Measurements from ENCODE around the gene SAMHD1.
"Not testable (repeated sequence)": the region's sequence is repeated elsewhere in the genome, so short reads cannot be mapped to it uniquely, and the experiment has no call there.

Gene SAMHD1

GRCh38 chr20:36969051-36969450 lies 17.5 kb upstream of the SAMHD1 start:
- H3K4me2 ChIP-seq (ENCODE audit: low read length) = no peak overlapping the region
- H2AFZ ChIP-seq = no peak overlapping the region
- no peak overlapping the region for H3K9ac ChIP-seq
- H3K4me3 ChIP-seq (ENCODE audit: low read depth, low read length) = no peak overlapping the region
- H3K4me1 ChIP-seq = no peaks in the 10 kb centered on the region
- no peaks in the 10 kb centered on the region for H3K9me3 ChIP-seq (ENCODE audit: control insufficient read depth, low read length)
- H3K36me3 ChIP-seq (ENCODE audit: control insufficient read depth, insufficient read depth, low read length) = no peaks in the 10 kb centered on the region
- no peak overlapping the region for H3K27ac ChIP-seq
- no peaks in the 10 kb centered on the region for H3K79me2 ChIP-seq
- TF ChIP-seq, protein P1, sequence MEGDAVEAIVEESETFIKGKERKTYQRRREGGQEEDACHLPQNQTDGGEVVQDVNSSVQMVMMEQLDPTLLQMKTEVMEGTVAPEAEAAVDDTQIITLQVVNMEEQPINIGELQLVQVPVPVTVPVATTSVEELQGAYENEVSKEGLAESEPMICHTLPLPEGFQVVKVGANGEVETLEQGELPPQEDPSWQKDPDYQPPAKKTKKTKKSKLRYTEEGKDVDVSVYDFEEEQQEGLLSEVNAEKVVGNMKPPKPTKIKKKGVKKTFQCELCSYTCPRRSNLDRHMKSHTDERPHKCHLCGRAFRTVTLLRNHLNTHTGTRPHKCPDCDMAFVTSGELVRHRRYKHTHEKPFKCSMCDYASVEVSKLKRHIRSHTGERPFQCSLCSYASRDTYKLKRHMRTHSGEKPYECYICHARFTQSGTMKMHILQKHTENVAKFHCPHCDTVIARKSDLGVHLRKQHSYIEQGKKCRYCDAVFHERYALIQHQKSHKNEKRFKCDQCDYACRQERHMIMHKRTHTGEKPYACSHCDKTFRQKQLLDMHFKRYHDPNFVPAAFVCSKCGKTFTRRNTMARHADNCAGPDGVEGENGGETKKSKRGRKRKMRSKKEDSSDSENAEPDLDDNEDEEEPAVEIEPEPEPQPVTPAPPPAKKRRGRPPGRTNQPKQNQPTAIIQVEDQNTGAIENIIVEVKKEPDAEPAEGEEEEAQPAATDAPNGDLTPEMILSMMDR (IDR thresholded peaks at IDR 0.05) = no peak
- no peaks in the 10 kb centered on the region for H3K27me3 ChIP-seq (ENCODE audit: control insufficient read depth, insufficient read depth, low read length)

DNA sequence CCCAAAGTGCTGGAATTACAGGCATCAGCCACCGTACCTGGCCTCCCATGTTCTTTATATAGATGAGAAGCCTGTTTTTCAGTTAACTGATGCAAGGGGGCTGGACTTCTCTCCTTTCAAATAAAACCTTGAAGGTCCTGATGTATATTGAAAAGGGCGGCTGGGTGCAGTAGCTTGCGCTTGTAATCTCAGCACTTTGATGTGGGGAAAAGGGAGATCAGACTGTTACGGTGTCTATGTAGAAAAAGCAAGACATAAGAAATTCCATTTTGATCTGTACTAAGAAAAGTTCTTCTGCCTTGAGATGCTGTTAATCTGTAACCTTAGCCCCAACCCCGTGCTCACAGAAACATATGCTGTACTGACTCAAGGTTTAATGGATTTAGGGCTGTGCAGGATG lies 16.1 kb upstream of the SAMHD1 start:
- no peaks in the 10 kb centered on the region for H3K36me3 ChIP-seq (ENCODE audit: control insufficient read depth, insufficient read depth, low read length)
- no peaks in the 10 kb centered on the region for H3K27me3 ChIP-seq (ENCODE audit: control insufficient read depth, insufficient read depth, low read length)
- no peak overlapping the region for H2AFZ ChIP-seq
- H3K4me2 ChIP-seq (ENCODE audit: low read length) = no peak overlapping the region
- no peak overlapping the region for H3K9ac ChIP-seq
- TF ChIP-seq, protein P1 (IDR thresholded peaks at IDR 0.05) = no peak
- H3K79me2 ChIP-seq = no peaks in the 10 kb centered on the region
- H3K4me1 ChIP-seq = no peaks in the 10 kb centered on the region
- H3K9me3 ChIP-seq (ENCODE audit: control insufficient read depth, low read length) = no peaks in the 10 kb centered on the region
- H3K27ac ChIP-seq = no peak overlapping the region
- H3K4me3 ChIP-seq (ENCODE audit: low read depth, low read length) = no peak overlapping the region

GRCh38 chr20:36966965-36967364 lies 15.5 kb upstream of the SAMHD1 start:
- not testable (repeated sequence) for H3K79me2 ChIP-seq; H3K4me3 ChIP-seq (ENCODE audit: low read depth, low read length); H2AFZ ChIP-seq; H3K36me3 ChIP-seq (ENCODE audit: control insufficient read depth, insufficient read depth, low read length); H3K27me3 ChIP-seq (ENCODE audit: control insufficient read depth, insufficient read depth, low read length); H3K9me3 ChIP-seq (ENCODE audit: control insufficient read depth, low read length); H3K9ac ChIP-seq; H3K27ac ChIP-seq; H3K4me2 ChIP-seq (ENCODE audit: low read length); H3K4me1 ChIP-seq

- not testable (repeated sequence) for H3K36me3 ChIP-seq (ENCODE audit: control insufficient read depth, insufficient read depth, low read length); H3K4me3 ChIP-seq (ENCODE audit: low read depth, low read length); H3K4me2 ChIP-seq (ENCODE audit: low read length); H3K27ac ChIP-seq; H3K79me2 ChIP-seq; H3K4me1 ChIP-seq; H3K27me3 ChIP-seq (ENCODE audit: control insufficient read depth, insufficient read depth, low read length); H3K9me3 ChIP-seq (ENCODE audit: control insufficient read depth, low read length); H3K9ac ChIP-seq; H2AFZ ChIP-seq
Measured at GRCh38 chr20:36962354-36962941, 10.9 kb upstream of the SAMHD1 start.

GRCh38 chr20:36959242-36959641 lies 7.7 kb upstream of the SAMHD1 start:
- H3K9ac ChIP-seq = no peak overlapping the region
- H3K4me1 ChIP-seq = no peaks in the 10 kb centered on the region
- no peaks in the 10 kb centered on the region for H3K27me3 ChIP-seq (ENCODE audit: control insufficient read depth, insufficient read depth, low read length)
- TF ChIP-seq, protein P1 (IDR thresholded peaks at IDR 0.05) = no peak
- no peak overlapping the region for H3K4me3 ChIP-seq (ENCODE audit: low read depth, low read length)
- no peaks in the 10 kb centered on the region for H3K79me2 ChIP-seq
- H3K27ac ChIP-seq = no peak overlapping the region
- H3K36me3 ChIP-seq (ENCODE audit: control insufficient read depth, insufficient read depth, low read length) = no peaks in the 10 kb centered on the region
- no peaks in the 10 kb centered on the region for H3K9me3 ChIP-seq (ENCODE audit: control insufficient read depth, low read length)
- H2AFZ ChIP-seq = no peak overlapping the region
- H3K4me2 ChIP-seq (ENCODE audit: low read length) = no peak overlapping the region
